ENCODE measurements around the gene DGLUCY.

DNA sequence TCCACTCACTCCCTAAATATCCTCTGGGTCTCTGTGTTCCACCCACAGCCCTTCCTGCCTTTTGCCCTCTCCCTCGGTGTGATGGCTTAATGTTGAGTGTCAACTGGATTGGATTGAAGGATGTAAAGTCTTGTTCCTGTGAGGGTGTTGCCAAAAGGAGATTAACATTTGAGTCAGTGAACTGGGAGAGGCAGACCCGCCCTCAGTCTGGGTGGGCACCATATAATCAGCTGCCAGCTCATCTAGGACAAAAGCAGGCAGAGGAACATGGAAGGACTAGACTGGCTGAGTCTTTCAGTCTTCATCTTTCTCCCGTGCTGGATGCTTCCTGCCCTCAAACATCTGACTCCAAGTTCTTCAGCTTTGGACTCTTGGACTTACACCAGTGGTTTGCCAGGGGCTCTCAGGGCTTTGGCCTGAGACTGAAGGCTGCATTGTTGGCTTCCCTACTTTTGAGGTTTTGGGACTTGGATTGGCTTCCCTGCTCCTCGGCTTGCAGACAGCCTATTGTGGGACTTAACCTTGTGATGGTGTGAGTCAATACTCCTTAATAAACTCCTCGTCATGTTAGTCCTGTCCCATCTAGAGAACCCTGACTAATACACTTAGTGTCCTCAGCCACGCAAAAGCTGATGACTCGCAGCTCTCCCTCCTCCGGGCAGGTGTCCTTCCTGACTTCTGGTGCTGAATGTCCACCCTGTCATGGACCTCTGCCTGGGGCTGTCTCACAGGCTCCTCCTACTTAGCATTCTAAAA, 5.9 kb downstream of the DGLUCY start:
- TF ChIP-seq, protein P1, sequence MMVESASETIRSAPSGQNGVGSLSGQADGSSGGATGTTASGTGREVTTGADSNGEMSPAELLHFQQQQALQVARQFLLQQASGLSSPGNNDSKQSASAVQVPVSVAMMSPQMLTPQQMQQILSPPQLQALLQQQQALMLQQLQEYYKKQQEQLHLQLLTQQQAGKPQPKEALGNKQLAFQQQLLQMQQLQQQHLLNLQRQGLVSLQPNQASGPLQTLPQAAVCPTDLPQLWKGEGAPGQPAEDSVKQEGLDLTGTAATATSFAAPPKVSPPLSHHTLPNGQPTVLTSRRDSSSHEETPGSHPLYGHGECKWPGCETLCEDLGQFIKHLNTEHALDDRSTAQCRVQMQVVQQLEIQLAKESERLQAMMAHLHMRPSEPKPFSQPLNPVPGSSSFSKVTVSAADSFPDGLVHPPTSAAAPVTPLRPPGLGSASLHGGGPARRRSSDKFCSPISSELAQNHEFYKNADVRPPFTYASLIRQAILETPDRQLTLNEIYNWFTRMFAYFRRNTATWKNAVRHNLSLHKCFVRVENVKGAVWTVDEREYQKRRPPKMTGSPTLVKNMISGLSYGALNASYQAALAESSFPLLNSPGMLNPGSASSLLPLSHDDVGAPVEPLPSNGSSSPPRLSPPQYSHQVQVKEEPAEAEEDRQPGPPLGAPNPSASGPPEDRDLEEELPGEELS (CRISPR knock-in tag; IDR thresholded peaks at IDR 0.05): no peak
- TF ChIP-seq PBX2 (CRISPR knock-in tag; IDR thresholded peaks at IDR 0.05) (no peak), TCF7L2 (IDR thresholded peaks at IDR 0.05; ENCODE audit: low read depth, low read length) (no peak), RNF2 (conservative IDR thresholded peaks at IDR 0.05; ENCODE audit: low read depth) (no peak), ZFAT (CRISPR knock-in tag; conservative IDR thresholded peaks at IDR 0.05) (no peak), ATF2 (CRISPR knock-in tag; IDR thresholded peaks at IDR 0.05) (no peak), MATR3 (CRISPR knock-in tag; IDR thresholded peaks at IDR 0.05) (no peak), ZBTB21 (CRISPR knock-in tag; IDR thresholded peaks at IDR 0.05) (no peak)
- TF ChIP-seq, protein P2, sequence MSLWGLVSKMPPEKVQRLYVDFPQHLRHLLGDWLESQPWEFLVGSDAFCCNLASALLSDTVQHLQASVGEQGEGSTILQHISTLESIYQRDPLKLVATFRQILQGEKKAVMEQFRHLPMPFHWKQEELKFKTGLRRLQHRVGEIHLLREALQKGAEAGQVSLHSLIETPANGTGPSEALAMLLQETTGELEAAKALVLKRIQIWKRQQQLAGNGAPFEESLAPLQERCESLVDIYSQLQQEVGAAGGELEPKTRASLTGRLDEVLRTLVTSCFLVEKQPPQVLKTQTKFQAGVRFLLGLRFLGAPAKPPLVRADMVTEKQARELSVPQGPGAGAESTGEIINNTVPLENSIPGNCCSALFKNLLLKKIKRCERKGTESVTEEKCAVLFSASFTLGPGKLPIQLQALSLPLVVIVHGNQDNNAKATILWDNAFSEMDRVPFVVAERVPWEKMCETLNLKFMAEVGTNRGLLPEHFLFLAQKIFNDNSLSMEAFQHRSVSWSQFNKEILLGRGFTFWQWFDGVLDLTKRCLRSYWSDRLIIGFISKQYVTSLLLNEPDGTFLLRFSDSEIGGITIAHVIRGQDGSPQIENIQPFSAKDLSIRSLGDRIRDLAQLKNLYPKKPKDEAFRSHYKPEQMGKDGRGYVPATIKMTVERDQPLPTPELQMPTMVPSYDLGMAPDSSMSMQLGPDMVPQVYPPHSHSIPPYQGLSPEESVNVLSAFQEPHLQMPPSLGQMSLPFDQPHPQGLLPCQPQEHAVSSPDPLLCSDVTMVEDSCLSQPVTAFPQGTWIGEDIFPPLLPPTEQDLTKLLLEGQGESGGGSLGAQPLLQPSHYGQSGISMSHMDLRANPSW (CRISPR knock-in tag; IDR thresholded peaks at IDR 0.05; ENCODE audit: borderline replicate concordance): no peak
- TF ChIP-seq, protein P3, sequence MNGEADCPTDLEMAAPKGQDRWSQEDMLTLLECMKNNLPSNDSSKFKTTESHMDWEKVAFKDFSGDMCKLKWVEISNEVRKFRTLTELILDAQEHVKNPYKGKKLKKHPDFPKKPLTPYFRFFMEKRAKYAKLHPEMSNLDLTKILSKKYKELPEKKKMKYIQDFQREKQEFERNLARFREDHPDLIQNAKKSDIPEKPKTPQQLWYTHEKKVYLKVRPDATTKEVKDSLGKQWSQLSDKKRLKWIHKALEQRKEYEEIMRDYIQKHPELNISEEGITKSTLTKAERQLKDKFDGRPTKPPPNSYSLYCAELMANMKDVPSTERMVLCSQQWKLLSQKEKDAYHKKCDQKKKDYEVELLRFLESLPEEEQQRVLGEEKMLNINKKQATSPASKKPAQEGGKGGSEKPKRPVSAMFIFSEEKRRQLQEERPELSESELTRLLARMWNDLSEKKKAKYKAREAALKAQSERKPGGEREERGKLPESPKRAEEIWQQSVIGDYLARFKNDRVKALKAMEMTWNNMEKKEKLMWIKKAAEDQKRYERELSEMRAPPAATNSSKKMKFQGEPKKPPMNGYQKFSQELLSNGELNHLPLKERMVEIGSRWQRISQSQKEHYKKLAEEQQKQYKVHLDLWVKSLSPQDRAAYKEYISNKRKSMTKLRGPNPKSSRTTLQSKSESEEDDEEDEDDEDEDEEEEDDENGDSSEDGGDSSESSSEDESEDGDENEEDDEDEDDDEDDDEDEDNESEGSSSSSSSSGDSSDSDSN (CRISPR knock-in tag; IDR thresholded peaks at IDR 0.05): no peak

Measured in HepG2 (cell line).